Vagina (tissue), 2 donors: ENCODE measurements around the gene TBC1D22A. TPM values are rescaled to one million over a fixed set of nuclear protein-coding genes. Genes with fewer than 3 reads are reported as not detected.

Experiments used
- DNase-seq, 2 donors: peaks; one replicate each; pipeline ENCODE4 v3.0.0-alpha.2; 2017; ENCODE audit errors: extremely low spot score in 2 of 2
- H3K27ac ChIP-seq: fragments of 200-600 bp; sonication (generic); one replicate; pipeline ENCODE4 v1.5.1; 2019
- H3K27me3 ChIP-seq: fragments of 200-600 bp; sonication (generic); one replicate; pipeline ENCODE4 v1.5.1; 2019
- H3K36me3 ChIP-seq, 2 donors: fragments of 200-600 bp; sonication (generic); one replicate each; pipeline ENCODE4 v1.5.1; 2017 to 2019
- H3K4me1 ChIP-seq: fragments of 200-600 bp; sonication (generic); one replicate; pipeline ENCODE4 v1.5.1; 2019
- H3K4me3 ChIP-seq, 2 donors: fragments of 200-600 bp; sonication (generic); 1 replicate in 1 of 2; 2 replicates in 1 of 2; pipeline ENCODE4 v1.5.1; 2016 to 2019
- H3K9me3 ChIP-seq: fragments of 200-600 bp; sonication (generic); one replicate; pipeline ENCODE4 v1.5.1; 2019
- CTCF ChIP-seq, 3 experiments: fragments of 450-650 bp in 2 of 3; fragments of 200-600 bp in 1 of 3; sonication (generic) in 1 of 3; IDR thresholded peaks; one replicate each; pipeline ENCODE4 v1.5.1; 2017 to 2019; ENCODE audit warnings: antibody characterized with exemption in 3 of 3, mild to moderate bottlenecking in 2 of 3, moderate library complexity in 2 of 3
- POLR2A ChIP-seq, 2 donors: fragments of 450-650 bp; IDR thresholded peaks; one replicate each; pipeline ENCODE4 v1.6.1; 2017; ENCODE audit warnings: antibody characterized with exemption in 2 of 2, mild to moderate bottlenecking in 2 of 2, moderate library complexity in 2 of 2
- POLR2AphosphoS5 ChIP-seq, 2 donors: sonication (generic); formaldehyde crosslinking; IDR thresholded peaks; one replicate each; pipeline ENCODE4 v1.9.0; 2017; ENCODE audit warnings: antibody characterized with exemption in 2 of 2, mild to moderate bottlenecking in 2 of 2, low read depth in 1 of 2; ENCODE audit not compliant: insufficient read depth in 1 of 2
- intact Hi-C: fragments of 100-400 bp; cut with DNase I; formaldehyde crosslinking; loops from one replicate; pipeline ENCODE4 v1.15.1; 2023
- total RNA-seq: library from RNA; depleted of rRNA; stranded (reverse); fragments of >200 nt; gene quantifications from one replicate; pipeline ENCODE4 v1.2.3, GENCODE V29; 2016

The TBC1D22A gene
- total RNA-seq, 1 donor from 2014 or later, result 38.3 TPM

DNA sequence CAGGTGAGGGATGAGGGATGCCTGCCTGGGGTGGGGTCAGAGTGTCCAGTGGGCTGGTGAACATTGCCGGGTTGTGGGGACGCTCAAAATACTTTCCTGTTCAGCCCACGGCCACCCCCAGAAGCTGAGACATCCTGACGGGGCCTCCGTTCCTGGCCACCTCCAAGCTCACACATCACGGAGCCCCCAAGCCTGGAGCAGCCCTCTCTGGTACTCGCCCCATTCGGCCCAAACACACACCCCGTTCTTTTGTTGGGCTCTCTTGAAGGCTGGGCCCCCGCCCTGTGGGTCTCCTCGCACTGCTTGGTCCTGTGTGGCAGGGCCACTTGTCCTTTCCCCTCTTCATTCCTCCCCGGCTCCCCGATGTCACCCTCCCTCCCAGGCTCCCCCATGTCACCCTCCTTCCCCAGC is 442.6 kb downstream of the TBC1D22A start:
- Histone ChIP-seq H3K4me3 (no peak overlapping the region), H3K36me3 (no peaks in the 10 kb centered on the region), H3K27me3 (no peaks in the 10 kb centered on the region), H3K9me3 (no peaks in the 10 kb centered on the region), H3K4me1 (no peaks in the 10 kb centered on the region), H3K27ac (no peak overlapping the region)
- intact Hi-C loops, result no loop called here
- no peak for TF ChIP-seq POLR2A (IDR thresholded peaks at IDR 0.05)
- no peak for TF ChIP-seq POLR2AphosphoS5 (IDR thresholded peaks at IDR 0.05; ENCODE audit: insufficient read depth in 1 of 2, low read depth in 1 of 2)
- TF ChIP-seq CTCF (IDR thresholded peaks at IDR 0.05), result no peak
- DNase-seq, result peak in 1 of 2 donors; percentile 93

- no peaks in the 10 kb centered on the region for H3K9me3 ChIP-seq
- intact Hi-C loops, result no loop called here
- DNase-seq, result peak; percentile 55 to 71
- H3K36me3 ChIP-seq, result no peaks in the 10 kb centered on the region
- H3K4me3 ChIP-seq, result no peak overlapping the region
- no peaks in the 10 kb centered on the region for H3K27me3 ChIP-seq
- no peaks in the 10 kb centered on the region for H3K4me1 ChIP-seq
- no peak for TF ChIP-seq POLR2AphosphoS5 (IDR thresholded peaks at IDR 0.05; ENCODE audit: insufficient read depth in 1 of 2, low read depth in 1 of 2)
- H3K27ac ChIP-seq, result no peak overlapping the region
These were observed 443.1 kb downstream of the TBC1D22A start for GRCh38 chr22:47205554-47205953.

DNA sequence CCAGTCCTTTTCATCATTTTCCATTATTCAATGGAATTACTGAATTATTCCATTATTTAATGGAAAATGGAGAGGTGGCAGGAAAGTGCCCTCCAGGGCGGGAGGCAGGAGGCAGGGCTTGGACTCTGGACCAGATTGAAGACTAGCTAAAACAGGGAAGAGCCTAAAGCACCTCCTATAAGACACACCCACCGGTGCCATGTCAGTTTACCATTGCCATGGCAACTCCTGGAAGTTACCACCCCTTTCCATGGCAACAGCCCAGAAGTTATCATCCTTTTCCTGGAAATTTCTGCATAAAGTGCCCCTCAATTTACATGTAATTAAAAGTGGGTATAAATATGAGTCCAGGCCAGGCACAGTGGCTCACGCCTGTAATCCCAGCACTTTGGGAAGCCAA is 443.7 kb downstream of the TBC1D22A start:
- TF ChIP-seq POLR2AphosphoS5 (IDR thresholded peaks at IDR 0.05; ENCODE audit: insufficient read depth in 1 of 2, low read depth in 1 of 2), result no peak
- no peak for TF ChIP-seq CTCF (IDR thresholded peaks at IDR 0.05)
- no peak for TF ChIP-seq POLR2A (IDR thresholded peaks at IDR 0.05)
- Histone ChIP-seq H3K4me1 (no peaks in the 10 kb centered on the region), H3K4me3 (no peak overlapping the region), H3K27ac (no peak overlapping the region), H3K36me3 (no peaks in the 10 kb centered on the region), H3K27me3 (no peaks in the 10 kb centered on the region), H3K9me3 (no peaks in the 10 kb centered on the region)
- DNase-seq, result no peak
- intact Hi-C loops, result no loop called here

- DNase-seq, result no peak
- H3K27me3 ChIP-seq, result no peaks in the 10 kb centered on the region
- TF ChIP-seq POLR2A (IDR thresholded peaks at IDR 0.05) (no peak), POLR2AphosphoS5 (IDR thresholded peaks at IDR 0.05; ENCODE audit: insufficient read depth in 1 of 2, low read depth in 1 of 2) (no peak), CTCF (IDR thresholded peaks at IDR 0.05) (no peak)
- no peak overlapping the region for H3K4me3 ChIP-seq
- intact Hi-C loops, result no loop called here
- H3K27ac ChIP-seq, result no peak overlapping the region
- H3K9me3 ChIP-seq, result no peaks in the 10 kb centered on the region
- H3K4me1 ChIP-seq, result no peaks in the 10 kb centered on the region
- H3K36me3 ChIP-seq, result no peaks in the 10 kb centered on the region
These were observed 444.3 kb downstream of the TBC1D22A start for GRCh38 chr22:47206666-47207218.

DNA sequence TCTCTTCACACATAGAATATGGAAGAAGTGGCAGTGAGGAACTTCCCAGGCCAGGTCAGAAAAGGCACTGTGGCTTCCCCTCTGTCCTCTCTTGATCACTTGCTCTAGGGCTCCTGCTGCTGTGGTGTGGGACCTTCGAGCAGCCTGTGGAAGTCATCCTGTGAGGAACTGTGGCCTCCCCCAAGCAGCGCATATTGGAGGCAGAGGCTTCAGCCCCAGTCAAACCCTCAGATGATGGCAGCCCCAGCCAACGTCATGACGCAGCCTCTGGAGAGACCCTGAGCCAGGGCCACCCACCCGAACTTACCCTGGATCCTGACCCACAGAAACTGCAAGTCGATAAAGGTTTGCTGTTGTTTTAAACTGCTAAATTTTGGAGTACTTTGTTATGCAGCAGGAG is 444.9 kb downstream of the TBC1D22A start:
- intact Hi-C loops, result no loop called here
- no peak overlapping the region for H3K27ac ChIP-seq
- TF ChIP-seq CTCF (IDR thresholded peaks at IDR 0.05), result no peak
- TF ChIP-seq POLR2AphosphoS5 (IDR thresholded peaks at IDR 0.05; ENCODE audit: insufficient read depth in 1 of 2, low read depth in 1 of 2), result no peak
- no peak for TF ChIP-seq POLR2A (IDR thresholded peaks at IDR 0.05)
- H3K36me3 ChIP-seq, result no peaks in the 10 kb centered on the region
- peak in 1 of 2 donors; percentile 58 for DNase-seq
- H3K4me3 ChIP-seq, result no peak overlapping the region
- no peaks in the 10 kb centered on the region for H3K4me1 ChIP-seq
- H3K9me3 ChIP-seq, result no peaks in the 10 kb centered on the region
- no peaks in the 10 kb centered on the region for H3K27me3 ChIP-seq
